ENCODE measurements around the gene GXYLT2.

Gene GXYLT2

DNA sequence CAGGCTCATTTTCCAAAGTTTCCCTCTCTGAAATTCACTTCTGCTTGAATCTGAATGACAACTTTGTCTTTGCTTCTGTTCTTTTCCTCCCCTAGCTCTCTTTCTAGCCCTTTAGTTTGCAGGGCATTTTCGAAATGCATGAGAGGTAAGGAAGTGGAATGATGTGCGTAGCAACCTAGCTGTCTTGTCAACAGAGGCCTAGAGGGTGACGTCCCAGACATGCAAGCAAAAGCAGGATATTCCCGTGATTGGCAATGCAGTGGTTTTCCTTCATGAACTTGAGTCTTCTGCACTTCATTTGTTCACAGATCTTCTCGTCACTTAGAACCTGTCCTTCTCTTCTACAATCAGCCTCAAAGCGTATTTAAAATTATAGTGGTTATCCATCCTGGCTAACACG is 56.9 kb downstream of the GXYLT2 start:
- H3K27me3 ChIP-seq = no peaks in the 10 kb centered on the region
- H3K4me1 ChIP-seq = no peaks in the 10 kb centered on the region
- TF ChIP-seq, protein P1, sequence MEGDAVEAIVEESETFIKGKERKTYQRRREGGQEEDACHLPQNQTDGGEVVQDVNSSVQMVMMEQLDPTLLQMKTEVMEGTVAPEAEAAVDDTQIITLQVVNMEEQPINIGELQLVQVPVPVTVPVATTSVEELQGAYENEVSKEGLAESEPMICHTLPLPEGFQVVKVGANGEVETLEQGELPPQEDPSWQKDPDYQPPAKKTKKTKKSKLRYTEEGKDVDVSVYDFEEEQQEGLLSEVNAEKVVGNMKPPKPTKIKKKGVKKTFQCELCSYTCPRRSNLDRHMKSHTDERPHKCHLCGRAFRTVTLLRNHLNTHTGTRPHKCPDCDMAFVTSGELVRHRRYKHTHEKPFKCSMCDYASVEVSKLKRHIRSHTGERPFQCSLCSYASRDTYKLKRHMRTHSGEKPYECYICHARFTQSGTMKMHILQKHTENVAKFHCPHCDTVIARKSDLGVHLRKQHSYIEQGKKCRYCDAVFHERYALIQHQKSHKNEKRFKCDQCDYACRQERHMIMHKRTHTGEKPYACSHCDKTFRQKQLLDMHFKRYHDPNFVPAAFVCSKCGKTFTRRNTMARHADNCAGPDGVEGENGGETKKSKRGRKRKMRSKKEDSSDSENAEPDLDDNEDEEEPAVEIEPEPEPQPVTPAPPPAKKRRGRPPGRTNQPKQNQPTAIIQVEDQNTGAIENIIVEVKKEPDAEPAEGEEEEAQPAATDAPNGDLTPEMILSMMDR (IDR thresholded peaks at IDR 0.05) = no peak
- no peaks in the 10 kb centered on the region for H3K36me3 ChIP-seq
- intact Hi-C loops (cut with DNase I; ENCODE audit: low total_unique reads) = loop anchor here (10.0 kb wide), 1 partner anchor 140 kb away; no protein-coding TSS in a partner anchor
- H3K27ac ChIP-seq = no peak overlapping the region
- H3K9me3 ChIP-seq = no peaks in the 10 kb centered on the region
- DNase-seq = no peak
- H3K4me3 ChIP-seq = no peak overlapping the region

DNA sequence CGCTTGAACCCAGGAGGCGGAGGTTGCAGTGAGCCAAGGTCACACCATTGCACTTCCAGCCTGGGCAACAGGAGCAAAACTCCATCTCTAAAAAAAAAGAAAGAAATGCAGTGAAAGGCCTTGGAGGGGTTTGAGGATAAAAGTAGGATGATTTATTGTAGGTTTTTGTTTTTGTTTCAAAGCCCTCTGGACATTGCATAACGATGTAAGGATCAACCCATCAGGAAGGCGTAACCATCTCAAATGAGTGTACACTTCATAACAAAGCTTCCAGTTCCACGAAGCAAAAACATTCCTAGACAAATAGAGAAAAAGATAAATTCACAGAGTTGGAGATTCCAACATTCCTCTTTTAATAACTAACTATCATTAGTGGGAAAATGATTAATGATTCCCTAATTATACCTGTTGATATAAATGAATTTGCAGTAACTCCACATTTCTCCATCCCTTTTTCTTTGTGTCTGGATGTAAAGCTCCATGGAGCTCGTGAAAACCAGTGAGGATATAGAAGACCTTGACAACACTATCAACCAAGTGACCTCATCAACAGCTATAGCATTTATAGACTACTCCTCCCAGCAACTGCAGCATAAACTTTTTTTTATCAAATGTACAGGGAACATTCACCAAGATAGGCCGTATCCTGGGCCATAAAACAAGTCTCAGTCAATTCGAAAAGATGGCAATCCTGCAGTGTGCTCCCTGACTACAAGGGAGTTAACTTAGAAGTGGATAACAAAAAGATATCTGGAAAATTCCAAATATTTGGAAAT is 60.1 kb downstream of the GXYLT2 start:
- intact Hi-C loops (cut with DNase I; ENCODE audit: low total_unique reads) = loop anchor here (10.0 kb wide), 1 partner anchor 137 kb away; no protein-coding TSS in a partner anchor
- no peak overlapping the region for H3K4me3 ChIP-seq
- no peak overlapping the region for H3K27ac ChIP-seq
- H3K9me3 ChIP-seq = no peaks in the 10 kb centered on the region
- DNase-seq = no peak
- H3K4me1 ChIP-seq = no peaks in the 10 kb centered on the region
- no peaks in the 10 kb centered on the region for H3K27me3 ChIP-seq
- H3K36me3 ChIP-seq = no peaks in the 10 kb centered on the region
- TF ChIP-seq, protein P1 (IDR thresholded peaks at IDR 0.05) = no peak

DNA sequence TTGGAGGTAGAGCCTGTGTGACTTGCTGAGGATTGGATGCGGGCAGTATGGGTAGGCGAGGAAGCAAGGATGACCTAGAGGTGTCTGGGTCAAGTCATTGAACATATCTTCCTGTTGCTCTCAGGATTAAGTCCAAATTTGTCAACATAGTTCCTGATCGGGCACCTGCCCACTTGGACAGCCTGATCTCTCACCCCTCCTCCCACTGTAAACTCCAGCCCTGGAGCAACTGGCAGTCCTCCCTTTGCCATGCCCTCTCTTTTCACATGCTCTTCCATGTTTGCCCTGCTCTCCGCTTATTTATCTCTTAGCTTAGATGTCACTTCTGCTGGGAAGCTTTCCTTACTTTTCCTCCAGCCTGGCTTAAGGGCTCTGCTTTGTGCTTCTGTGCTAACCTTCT is 61.2 kb downstream of the GXYLT2 start:
- Histone ChIP-seq H3K4me1 (no peaks in the 10 kb centered on the region), H3K36me3 (no peaks in the 10 kb centered on the region), H3K4me3 (no peak overlapping the region), H3K27ac (no peak overlapping the region), H3K27me3 (no peaks in the 10 kb centered on the region), H3K9me3 (no peaks in the 10 kb centered on the region)
- intact Hi-C loops (cut with DNase I; ENCODE audit: low total_unique reads) = loop anchor here (10.0 kb wide), 1 partner anchor 136 kb away; no protein-coding TSS in a partner anchor
- TF ChIP-seq, protein P1 (IDR thresholded peaks at IDR 0.05) = no peak
- no peak for DNase-seq

GRCh38 chr3:72950372-72950771 is 62.5 kb downstream of the GXYLT2 start:
- intact Hi-C loops (cut with DNase I; ENCODE audit: low total_unique reads) = no loop called here
- no peaks in the 10 kb centered on the region for H3K9me3 ChIP-seq
- no peaks in the 10 kb centered on the region for H3K4me1 ChIP-seq
- H3K4me3 ChIP-seq = no peak overlapping the region
- H3K36me3 ChIP-seq = no peaks in the 10 kb centered on the region
- DNase-seq = no peak
- TF ChIP-seq, protein P1 (IDR thresholded peaks at IDR 0.05) = no peak
- H3K27ac ChIP-seq = no peak overlapping the region
- no peaks in the 10 kb centered on the region for H3K27me3 ChIP-seq

GRCh38 chr3:72950801-72951200 is 63.0 kb downstream of the GXYLT2 start:
- Histone ChIP-seq H3K4me1 (no peaks in the 10 kb centered on the region), H3K27me3 (no peaks in the 10 kb centered on the region), H3K36me3 (no peaks in the 10 kb centered on the region), H3K9me3 (no peaks in the 10 kb centered on the region), H3K27ac (no peak overlapping the region), H3K4me3 (no peak overlapping the region)
- no peak for DNase-seq
- TF ChIP-seq, protein P1 (IDR thresholded peaks at IDR 0.05) = no peak
- intact Hi-C loops (cut with DNase I; ENCODE audit: low total_unique reads) = no loop called here

Measured in tibial artery (tissue), 4 donors.